KBM-7 (cell line): ENCODE measurements around the gene QSER1.
"Not testable (repeated sequence)": the region's sequence is repeated elsewhere in the genome, so short reads cannot be mapped to it uniquely, and the experiment has no call there.

Experiments
- DNase-seq: peaks from one replicate; pipeline ENCODE4 v3.0.0-alpha.2; 2015
- in situ Hi-C: fragments of 300-500 bp; cut with MboI; formaldehyde crosslinking; loops from 2 replicates; pipeline ENCODE4 v1.14.3; 2020; ENCODE audit warnings: low sequenced_read_pairs, low pct_unique_long_range_greater_than_20kb, mixed read lengths

Gene QSER1

GRCh38 chr11:32892355-32893092 lies at the start of gene QSER1:
QSER1 (plus strand) TSS chr11:32892811; CDS start chr11:32893126, 315 bp downstream.
- DNase-seq, result peak; percentile 72
- in situ Hi-C loops, result no loop called here

- no peak for DNase-seq
- in situ Hi-C loops, result no loop called here
These were observed 49.1 kb upstream of the QSER1 start for GRCh38 chr11:32843544-32843943.

GRCh38 chr11:32847511-32847910 lies 45.1 kb upstream of the QSER1 start:
- in situ Hi-C loops, result no loop called here
- no peak for DNase-seq

- no peak for DNase-seq
- in situ Hi-C loops, result no loop called here
These were observed 42.9 kb upstream of the QSER1 start for GRCh38 chr11:32849761-32850160.

- DNase-seq, result no peak
- in situ Hi-C loops, result no loop called here
These were observed 41.4 kb upstream of the QSER1 start for GRCh38 chr11:32851251-32851650.

- no peak for DNase-seq
- in situ Hi-C loops, result no loop called here
These were observed 40.4 kb upstream of the QSER1 start for GRCh38 chr11:32852207-32852606.

- no peak for DNase-seq
- in situ Hi-C loops, result no loop called here
These were observed 37.0 kb upstream of the QSER1 start for GRCh38 chr11:32855601-32856000.

GRCh38 chr11:32858731-32859130 lies 33.9 kb upstream of the QSER1 start:
- in situ Hi-C loops, result no loop called here

GRCh38 chr11:32861850-32862577 lies 30.6 kb upstream of the QSER1 start:
- DNase-seq, result no peak
- in situ Hi-C loops, result no loop called here

More at GRCh38 chr11:32858731-32859130, 33.9 kb upstream of the QSER1 start:
- DNase-seq, result no peak

- in situ Hi-C loops, result no loop called here
- DNase-seq, result no peak
These were observed 28.1 kb upstream of the QSER1 start for GRCh38 chr11:32864555-32864954.

GRCh38 chr11:32868752-32869151 lies 23.9 kb upstream of the QSER1 start:
- in situ Hi-C loops, DNase-seq: not testable (repeated sequence)

GRCh38 chr11:32870676-32871075 lies 21.9 kb upstream of the QSER1 start:
- in situ Hi-C loops, result no loop called here
- peak; percentile 51 for DNase-seq

GRCh38 chr11:32874132-32874531 lies 18.5 kb upstream of the QSER1 start:
- in situ Hi-C loops, result no loop called here
- DNase-seq, result peak; percentile 14

- in situ Hi-C loops, result no loop called here
- DNase-seq, result no peak
These were observed 11.3 kb upstream of the QSER1 start for GRCh38 chr11:32881286-32881685.

GRCh38 chr11:32883421-32883820 lies 9.2 kb upstream of the QSER1 start:
- no peak for DNase-seq
- in situ Hi-C loops, result no loop called here

GRCh38 chr11:32884023-32884422 lies 8.6 kb upstream of the QSER1 start:
- in situ Hi-C loops, result no loop called here
- DNase-seq, result no peak

GRCh38 chr11:32884770-32885384 lies 7.7 kb upstream of the QSER1 start:
- in situ Hi-C loops, result no loop called here
- DNase-seq, result peak; percentile 32

- in situ Hi-C loops, result no loop called here
- no peak for DNase-seq
These were observed 7.1 kb upstream of the QSER1 start for GRCh38 chr11:32885556-32885955.

GRCh38 chr11:32886180-32886579 lies 6.4 kb upstream of the QSER1 start:
- DNase-seq, result no peak
- in situ Hi-C loops, result no loop called here

GRCh38 chr11:32887707-32888383 lies 4.8 kb upstream of the QSER1 start:
- DNase-seq, in situ Hi-C loops: not testable (repeated sequence)
